CD4-positive, alpha-beta T cell treated with Interleukin-21 for 1 hour (primary cell): ENCODE measurements around the gene TTC3.

Source experiments
- DNase-seq: peaks from one replicate; pipeline ENCODE4 v3.0.0-alpha.2; 2020

The TTC3 gene

DNA sequence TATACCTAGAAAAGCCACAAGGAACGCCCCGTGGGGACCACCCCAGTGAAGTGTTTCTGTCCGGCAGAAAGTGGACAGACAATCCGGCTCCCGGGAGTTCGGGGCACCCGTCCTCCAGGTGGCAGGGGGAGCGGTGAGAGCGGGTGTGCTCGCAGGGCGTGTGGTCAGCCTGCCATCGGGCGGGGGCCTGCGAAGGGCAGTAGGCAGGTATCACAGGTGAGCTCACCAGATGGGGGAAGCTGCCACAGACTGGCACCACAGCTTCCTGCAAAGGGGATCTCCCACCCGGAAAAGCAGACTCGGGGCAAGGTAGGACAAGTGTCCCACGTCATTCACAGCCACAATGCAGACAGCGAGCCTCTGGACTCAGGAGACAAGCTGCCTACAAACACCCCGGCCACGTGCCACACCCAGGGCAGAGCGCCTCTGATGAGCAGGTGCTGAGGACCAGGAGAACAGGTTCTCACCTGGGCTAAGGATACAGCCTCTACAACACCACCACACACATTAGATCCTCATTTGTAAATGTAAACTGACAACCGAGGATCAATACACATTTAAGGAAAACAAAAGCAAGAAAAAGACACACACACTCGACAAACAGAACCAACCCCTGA lies 157.7 kb downstream of the TTC3 start:
- no peak for DNase-seq

DNA sequence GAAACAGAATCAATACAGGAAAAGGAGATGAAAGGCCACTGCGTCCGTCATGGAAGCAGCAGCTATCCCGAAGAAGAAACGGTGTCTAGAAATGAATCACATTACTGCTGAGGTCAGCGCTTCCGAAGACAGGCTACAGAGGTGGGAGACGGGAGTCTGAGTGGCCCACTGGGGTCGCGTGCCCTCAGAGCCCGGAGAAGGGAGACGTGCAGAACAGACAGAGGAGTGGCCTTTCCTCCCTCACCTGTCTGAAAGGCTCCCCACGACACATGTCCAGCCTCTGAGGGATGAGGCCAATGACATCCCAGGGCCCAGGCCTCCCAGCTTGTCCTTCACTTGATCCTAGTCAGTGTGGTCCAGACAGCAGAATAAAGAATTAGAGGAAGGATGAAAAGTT lies 158.2 kb downstream of the TTC3 start:
- no peak for DNase-seq

DNA sequence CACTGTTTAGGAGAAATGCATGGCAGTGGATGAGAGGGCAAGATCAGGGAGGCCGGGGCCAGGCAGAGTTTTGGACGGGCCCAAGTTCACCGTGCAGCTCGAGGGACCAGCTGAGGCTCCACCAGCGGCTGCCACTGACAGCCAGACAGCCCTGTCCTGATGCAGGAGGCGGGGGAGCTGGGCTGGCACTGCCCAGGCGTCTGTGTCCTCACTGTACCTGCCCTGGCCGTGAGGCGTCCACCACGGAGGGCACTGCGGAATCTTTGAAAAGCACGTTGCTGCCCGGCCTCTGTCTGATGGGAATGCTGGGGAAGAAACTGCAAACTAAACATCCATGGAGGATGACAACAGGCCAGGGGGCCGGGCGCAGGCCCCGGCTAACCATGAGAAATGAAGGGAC lies 158.6 kb downstream of the TTC3 start:
- no peak for DNase-seq

DNA sequence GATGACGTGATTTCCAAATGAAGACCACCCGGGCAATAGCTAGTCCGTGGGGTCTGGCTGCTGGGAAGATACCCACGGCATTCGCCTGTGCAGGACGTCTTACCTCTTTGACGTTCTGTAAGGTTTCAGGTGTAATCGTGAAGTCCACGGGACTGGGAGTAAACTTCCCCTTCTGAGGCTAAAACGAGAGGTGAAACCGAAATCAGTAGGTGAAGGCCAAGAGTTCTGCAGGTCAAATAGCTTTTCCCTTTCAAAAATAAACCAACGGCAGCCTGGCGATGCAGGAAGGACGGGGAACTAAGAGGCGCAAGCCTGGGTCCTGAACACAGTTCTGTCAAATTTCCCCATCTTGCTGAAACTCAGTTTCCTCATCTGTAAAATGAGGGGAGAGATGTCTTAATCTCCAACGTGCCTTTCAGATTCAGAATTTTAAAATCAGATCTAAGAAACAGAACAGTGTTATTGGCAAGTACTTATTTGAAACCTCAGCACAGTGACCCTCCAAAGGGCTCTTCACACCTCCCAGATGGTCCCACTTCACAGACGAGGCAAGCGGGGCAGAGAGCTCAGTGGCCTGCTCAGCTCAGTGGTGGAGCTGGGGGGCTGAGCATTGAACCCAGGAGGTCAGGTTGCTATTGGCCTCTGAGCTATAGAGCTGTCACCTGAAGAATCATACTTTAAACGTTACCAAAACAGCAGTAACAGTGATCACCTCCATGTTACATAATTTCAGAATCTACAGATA lies 159.4 kb downstream of the TTC3 start:
- no peak for DNase-seq

DNA sequence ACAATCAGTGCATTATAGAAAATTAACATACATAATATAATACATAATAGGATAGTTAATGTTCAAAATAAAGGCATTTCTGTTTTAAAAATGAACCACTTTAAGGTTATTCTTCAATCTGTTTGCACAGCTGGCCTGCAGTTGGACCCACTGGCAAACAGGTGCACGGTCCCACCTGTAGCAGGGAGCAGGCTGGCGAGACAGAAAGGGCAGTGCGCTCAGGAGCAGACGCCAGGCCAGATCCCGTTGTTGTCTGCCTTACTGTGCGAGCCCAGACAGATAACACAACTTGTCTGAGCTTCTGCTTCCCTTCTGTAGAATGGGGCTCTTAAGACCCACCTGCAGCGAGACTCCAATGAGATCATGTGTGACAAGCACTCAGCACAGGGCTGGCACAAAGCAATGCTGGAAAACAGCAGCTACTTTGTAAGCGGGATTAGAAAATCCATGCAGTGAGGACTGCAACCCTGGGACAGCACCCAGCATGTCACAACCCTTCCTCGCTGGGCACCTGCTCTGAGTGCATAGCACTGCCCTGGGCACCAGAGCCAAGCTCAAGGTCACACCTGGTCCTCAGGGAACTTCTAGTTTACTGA lies 160.6 kb downstream of the TTC3 start:
- DNase-seq: no peak

DNA sequence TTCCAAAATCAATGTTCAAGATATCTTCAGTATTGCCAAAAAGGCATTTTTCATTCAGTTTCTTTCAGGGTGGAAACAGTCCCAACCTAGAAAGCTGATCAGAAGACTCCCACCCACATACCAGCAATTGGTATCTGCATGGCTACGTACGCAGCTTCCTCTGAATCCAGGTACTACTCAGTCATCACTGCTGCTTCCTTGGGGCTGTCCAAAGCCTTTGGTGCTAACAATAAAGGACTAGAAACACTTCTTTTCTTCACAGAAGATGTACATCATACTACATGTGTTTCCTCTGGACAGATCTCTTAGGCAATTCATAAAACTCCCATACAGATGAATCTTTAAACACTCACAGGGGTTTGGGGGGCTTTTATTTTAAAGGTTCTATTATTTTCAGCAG lies 164.3 kb downstream of the TTC3 start:
- no peak for DNase-seq

DNA sequence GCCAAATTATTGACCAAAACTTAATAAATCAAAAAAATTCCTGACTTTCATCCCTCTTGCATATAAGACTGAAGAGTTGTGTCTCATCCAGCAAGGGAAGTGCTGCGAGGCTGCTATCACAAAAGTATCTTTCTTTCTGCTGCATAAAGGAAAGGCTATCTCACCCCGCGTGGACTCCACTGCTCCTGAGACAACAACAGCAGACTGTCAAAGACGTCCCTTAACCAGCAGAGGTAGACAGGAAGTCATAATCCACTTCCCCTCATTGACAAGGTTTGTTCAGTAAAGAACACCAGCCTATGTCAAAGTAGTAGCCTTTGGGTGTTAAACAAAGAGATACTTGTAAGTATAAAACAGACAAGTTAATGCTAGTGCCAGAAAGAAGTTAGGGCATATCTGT lies 164.7 kb downstream of the TTC3 start:
- DNase-seq: peak; percentile 8

DNA sequence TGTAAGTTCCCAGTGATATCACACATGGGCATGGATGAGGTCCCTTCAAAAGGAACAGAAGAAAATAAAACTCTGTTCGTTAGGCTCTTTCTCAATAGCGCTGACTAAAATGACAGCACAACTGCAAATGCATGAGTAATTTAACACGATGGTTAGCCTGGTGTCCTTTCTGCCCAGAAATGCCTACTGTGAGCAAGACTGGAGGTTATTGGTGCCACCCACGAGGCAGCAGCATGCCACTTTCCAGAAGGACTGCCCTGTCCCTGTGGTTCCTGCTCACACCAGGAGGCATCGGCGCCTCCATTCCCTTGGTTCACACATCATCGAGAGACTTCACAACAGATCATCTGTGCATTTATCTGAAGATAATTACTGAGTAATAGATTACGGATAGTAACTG lies 167.9 kb downstream of the TTC3 start:
- DNase-seq: no peak

DNA sequence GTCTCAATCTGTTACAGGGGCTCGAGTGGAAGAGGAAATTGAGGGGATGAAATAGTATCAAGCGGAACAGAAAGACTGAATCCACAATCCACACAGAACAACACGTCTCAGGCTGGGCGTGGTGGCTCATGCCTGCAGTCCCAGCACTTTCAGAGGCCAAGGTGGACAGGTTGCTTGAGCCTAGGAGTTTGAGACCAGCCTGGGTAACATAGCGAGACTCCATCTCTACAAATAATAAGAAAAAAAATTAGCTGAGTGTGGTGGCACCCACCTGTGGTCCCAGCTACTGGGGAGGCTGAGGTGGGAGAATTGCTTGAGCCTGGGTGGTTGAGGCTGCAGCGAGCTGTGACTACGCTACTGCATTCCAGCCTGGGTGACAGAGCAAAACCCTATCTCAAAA lies 168.4 kb downstream of the TTC3 start:
- no peak for DNase-seq

DNA sequence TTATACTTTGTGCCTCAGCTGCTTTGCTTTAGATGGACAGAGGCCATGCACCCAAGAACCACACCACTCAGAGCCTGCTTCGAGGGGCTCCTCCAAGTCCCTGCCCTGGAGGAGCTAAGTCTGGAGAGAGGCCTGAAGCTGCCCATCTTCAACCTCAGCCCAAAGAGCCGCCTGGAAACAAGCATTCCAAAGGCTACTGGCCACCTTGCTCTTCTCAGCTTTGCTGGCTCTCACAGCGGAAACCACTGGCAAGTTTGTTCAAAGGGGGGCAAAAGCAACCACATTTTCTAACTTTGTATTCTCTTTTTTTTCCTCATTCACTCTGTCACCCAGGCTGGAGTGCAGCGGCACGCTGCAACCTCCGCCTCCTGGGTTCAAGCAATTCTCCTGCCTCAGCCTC lies 170.9 kb downstream of the TTC3 start:
- DNase-seq: no peak

DNA sequence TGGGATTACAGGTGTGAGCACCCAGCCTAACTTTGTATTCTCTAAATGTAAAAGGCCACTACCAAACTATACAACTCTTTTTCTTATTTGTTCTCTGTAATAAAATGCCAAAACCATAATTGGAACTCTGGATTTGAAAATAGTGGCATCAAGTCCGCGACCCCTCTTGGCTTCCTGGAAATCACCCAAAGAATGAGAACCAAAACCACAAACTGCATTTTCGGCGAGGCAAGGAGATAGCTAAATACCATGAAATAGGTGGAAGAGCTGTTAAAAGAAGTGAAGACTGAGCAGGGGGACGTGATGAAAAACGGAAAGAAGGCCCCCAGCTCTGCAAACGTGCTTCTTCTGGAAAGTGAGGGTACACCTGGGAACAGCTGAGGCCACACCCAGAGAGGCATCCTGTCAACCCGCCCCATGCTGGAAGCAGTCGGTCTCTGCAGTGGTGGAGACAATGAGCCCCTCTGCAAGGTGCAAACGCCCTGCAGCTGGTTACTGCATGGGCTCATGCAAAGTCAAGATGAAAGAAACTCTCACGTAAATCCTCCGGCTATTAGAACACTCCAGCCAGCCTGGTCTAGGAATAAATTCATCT lies 171.5 kb downstream of the TTC3 start:
- DNase-seq: no peak

DNA sequence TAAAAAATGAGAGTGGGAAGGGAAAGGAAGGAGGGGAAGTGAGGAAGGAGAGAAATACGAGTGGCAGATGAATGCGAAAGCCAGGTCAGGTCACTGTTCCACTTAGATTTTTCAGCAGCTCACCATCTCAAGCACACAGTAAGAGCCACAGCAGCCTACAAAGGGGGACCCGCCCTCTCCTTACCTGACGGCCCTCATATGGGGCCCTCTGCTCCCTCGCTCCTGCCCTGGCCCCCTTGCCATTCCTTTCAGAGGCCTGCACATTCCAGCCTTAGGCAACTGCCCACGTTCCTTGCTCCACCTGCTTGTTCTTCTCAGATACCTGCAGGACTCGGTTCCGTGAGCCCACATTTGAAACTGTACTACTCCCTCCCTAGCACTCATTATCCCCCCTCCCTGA lies 172.1 kb downstream of the TTC3 start:
- DNase-seq: no peak

DNA sequence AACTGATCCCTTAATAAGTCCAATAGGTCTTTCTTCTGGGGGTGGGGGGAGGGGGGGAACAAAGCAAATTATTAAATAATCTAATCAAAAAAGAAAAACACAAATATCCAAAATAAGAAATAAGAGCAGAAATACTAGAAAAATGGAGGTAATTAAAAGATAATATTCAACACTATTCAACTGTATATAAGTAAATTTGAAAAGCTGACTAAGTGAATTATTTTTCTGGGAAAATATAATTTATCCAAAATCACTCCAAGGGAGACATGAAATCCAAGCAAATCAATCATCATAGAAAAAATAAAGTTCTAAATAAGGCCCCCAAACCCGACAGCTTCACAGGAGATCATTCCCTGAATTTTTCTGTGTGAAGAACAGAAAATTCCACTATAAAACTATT lies 175.2 kb downstream of the TTC3 start:
- DNase-seq: no peak

DNA sequence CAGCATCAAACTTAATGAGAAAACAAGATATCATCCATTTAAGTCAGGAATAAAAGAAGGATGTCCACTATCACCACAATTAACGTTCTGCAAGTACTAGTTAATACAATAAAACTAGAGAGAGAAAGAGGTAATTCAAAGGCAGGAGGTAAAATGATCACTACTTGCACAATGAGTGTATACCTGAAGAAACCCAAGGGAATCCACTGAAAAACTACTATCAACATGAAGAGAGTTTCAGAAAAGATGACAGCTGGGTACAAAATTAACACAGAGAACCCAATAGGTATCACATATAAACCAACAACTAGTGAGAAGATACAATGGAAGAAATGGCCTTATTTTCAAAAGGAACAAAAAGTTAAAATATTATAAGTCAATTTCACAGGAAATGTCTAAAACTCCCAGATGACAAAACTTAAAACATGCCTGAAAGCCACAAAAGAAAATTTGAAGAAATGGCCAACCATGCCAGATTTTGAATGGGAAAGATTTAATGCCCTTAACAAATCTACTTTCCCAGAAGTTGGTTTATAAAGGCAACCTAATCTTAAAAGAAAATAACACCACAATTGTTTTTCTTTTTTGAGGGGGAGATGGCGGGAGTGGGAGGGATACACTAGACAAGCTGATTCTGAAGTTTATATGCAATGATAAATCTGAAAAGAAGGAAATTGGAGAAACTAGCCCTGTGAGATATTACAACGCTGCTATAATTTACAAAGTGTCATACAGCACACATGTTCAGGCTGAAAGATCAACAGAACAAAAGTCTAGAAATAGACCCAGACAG lies 176.3 kb downstream of the TTC3 start:
- DNase-seq: no peak

DNA sequence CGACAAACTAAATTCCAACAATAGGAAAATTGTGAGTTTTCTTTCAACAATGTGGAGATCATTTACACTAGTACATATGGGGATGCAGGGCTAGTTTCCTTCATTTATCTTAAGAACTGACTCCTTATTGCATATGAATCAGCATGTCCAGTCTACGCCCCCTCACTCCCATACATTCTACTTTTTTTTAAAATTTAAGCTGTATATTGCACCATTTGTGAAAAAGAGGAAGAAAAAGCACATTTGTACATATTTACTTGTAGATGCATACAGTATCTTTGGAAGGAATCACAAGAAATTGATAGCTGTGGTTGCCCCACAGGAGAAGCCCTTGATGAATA lies 178.2 kb downstream of the TTC3 start:
- no peak for DNase-seq
